SK-N-SH (cell line): ENCODE results near the gene RAD51B.

Experiments used
- YY1 ChIP-seq: IDR thresholded peaks from 2 replicates; pipeline ENCODE4 v1.4.0; 2012; ENCODE audit warnings: low read depth, mild to moderate bottlenecking
- TF ChIP-seq, protein P1 (sequence below): fragments of 200-600 bp; sonication (generic); IDR thresholded peaks from 2 replicates; pipeline ENCODE4 v1.6.1; 2017; ENCODE audit warnings: antibody characterized with exemption, mild to moderate bottlenecking, moderate library complexity
- TF ChIP-seq, protein P2 (sequence below): IDR thresholded peaks from 2 replicates; pipeline ENCODE4 v1.4.0; 2012; ENCODE audit warnings: low read depth
- TF ChIP-seq, protein P3 (sequence below): fragments of 150-350 bp; IDR thresholded peaks from 2 replicates; pipeline ENCODE4 v1.6.1; 2016; ENCODE audit warnings: mild to moderate bottlenecking, low read depth, low read length

DNA sequence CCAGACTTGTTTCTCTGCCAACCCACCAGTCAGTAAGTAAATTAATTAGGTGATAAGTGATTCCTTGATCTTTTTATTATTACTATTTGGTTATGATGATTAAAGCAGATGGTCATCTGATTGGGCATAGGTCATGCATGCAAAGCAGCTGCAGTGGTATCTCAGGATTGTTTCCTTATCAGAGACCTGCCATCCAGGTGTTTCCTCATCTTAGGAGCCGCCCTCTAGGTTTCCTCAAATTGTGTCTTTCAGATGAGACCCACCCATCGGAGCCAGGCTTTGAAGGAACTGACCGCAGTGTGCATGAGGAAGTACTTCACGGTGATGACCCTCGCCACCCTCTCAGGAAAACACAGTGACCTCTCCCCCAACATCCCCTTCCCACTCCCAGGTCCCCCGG, 910.0 kb downstream of the RAD51B start:
- TF ChIP-seq, protein P1, sequence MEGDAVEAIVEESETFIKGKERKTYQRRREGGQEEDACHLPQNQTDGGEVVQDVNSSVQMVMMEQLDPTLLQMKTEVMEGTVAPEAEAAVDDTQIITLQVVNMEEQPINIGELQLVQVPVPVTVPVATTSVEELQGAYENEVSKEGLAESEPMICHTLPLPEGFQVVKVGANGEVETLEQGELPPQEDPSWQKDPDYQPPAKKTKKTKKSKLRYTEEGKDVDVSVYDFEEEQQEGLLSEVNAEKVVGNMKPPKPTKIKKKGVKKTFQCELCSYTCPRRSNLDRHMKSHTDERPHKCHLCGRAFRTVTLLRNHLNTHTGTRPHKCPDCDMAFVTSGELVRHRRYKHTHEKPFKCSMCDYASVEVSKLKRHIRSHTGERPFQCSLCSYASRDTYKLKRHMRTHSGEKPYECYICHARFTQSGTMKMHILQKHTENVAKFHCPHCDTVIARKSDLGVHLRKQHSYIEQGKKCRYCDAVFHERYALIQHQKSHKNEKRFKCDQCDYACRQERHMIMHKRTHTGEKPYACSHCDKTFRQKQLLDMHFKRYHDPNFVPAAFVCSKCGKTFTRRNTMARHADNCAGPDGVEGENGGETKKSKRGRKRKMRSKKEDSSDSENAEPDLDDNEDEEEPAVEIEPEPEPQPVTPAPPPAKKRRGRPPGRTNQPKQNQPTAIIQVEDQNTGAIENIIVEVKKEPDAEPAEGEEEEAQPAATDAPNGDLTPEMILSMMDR: no peak
- TF ChIP-seq, protein P2, sequence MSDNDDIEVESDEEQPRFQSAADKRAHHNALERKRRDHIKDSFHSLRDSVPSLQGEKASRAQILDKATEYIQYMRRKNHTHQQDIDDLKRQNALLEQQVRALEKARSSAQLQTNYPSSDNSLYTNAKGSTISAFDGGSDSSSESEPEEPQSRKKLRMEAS: no peak
- TF ChIP-seq, protein P3, sequence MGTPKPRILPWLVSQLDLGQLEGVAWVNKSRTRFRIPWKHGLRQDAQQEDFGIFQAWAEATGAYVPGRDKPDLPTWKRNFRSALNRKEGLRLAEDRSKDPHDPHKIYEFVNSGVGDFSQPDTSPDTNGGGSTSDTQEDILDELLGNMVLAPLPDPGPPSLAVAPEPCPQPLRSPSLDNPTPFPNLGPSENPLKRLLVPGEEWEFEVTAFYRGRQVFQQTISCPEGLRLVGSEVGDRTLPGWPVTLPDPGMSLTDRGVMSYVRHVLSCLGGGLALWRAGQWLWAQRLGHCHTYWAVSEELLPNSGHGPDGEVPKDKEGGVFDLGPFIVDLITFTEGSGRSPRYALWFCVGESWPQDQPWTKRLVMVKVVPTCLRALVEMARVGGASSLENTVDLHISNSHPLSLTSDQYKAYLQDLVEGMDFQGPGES: no peak
- no peak for TF ChIP-seq YY1
